KBM-7 (cell line): Measurements from ENCODE around the gene TMEM82.

Source experiments
- DNase-seq: peaks from one replicate; pipeline ENCODE4 v3.0.0-alpha.2; 2015
- in situ Hi-C: fragments of 300-500 bp; cut with MboI; formaldehyde crosslinking; loops from 2 replicates; pipeline ENCODE4 v1.14.3; 2020; ENCODE audit warnings: low sequenced_read_pairs, low pct_unique_long_range_greater_than_20kb, mixed read lengths

TMEM82 gene

GRCh38 chr1:15718199-15718601 lies 24.1 kb upstream of the TMEM82 start:
- DNase-seq, result no peak
- in situ Hi-C loops, result no loop called here

- in situ Hi-C loops, result no loop called here
- no peak for DNase-seq
Measured at GRCh38 chr1:15719381-15720120, 22.7 kb upstream of the TMEM82 start.

DNA sequence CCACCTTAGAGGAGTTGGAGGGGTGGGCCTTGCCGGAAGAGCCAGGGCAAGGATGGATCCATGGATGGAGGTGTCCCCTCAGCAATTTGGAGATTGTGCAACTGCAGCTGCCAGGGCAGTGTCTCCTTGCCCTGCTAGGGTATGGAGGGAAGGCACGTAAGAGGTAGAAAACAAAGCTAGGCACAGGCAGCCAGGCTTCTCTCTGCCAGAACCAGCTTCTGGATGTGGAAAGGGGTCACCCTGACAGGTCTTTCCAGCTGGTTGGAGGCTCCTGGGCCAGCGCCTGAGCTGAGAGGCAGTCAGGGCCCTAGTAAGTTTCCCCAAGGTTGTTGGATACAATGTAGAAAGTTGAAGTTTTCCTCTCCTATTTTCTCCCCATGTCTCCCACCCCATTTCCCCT lies 21.4 kb upstream of the TMEM82 start:
- in situ Hi-C loops, result no loop called here
- no peak for DNase-seq

- no peak for DNase-seq
- in situ Hi-C loops, result no loop called here
Measured at GRCh38 chr1:15722411-15722810, 19.9 kb upstream of the TMEM82 start.

DNA sequence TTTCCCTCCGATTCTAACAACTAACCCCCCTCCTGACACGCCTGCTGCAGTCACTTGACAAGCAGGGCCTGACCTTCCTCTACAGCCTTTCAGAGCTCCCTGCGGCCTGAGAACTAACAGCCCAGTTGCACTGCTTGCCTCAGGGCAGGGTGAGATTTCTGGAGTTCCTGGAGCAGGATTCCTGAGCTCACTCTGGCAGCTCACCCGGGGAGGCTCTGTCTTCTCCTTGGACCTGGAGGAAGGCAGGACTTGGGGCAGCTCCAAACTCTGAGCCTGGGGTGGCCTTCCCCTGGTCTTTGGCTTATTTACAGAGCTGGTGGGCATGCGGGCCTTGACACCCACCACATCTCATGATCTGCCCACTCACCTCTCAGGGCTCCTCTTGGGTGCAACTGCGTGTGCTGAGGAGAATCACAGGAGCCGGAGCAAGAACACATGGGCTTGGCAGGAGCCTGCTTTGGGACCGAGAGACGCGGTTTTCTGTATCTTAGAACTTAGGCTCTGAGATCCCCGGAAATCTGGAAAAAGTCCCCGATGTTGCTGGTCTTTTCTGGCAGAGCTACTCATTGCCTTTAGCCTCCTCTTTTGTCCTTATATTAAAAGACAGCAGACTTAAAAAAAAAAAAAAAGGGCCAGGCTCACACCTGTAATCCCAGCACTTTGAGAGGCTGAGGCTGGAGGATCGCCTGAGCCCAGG lies 19.3 kb upstream of the TMEM82 start:
- no peak for DNase-seq
- in situ Hi-C loops, result no loop called here

- DNase-seq, result no peak
- in situ Hi-C loops, result no loop called here
Measured at GRCh38 chr1:15723631-15724246, 18.6 kb upstream of the TMEM82 start.

DNA sequence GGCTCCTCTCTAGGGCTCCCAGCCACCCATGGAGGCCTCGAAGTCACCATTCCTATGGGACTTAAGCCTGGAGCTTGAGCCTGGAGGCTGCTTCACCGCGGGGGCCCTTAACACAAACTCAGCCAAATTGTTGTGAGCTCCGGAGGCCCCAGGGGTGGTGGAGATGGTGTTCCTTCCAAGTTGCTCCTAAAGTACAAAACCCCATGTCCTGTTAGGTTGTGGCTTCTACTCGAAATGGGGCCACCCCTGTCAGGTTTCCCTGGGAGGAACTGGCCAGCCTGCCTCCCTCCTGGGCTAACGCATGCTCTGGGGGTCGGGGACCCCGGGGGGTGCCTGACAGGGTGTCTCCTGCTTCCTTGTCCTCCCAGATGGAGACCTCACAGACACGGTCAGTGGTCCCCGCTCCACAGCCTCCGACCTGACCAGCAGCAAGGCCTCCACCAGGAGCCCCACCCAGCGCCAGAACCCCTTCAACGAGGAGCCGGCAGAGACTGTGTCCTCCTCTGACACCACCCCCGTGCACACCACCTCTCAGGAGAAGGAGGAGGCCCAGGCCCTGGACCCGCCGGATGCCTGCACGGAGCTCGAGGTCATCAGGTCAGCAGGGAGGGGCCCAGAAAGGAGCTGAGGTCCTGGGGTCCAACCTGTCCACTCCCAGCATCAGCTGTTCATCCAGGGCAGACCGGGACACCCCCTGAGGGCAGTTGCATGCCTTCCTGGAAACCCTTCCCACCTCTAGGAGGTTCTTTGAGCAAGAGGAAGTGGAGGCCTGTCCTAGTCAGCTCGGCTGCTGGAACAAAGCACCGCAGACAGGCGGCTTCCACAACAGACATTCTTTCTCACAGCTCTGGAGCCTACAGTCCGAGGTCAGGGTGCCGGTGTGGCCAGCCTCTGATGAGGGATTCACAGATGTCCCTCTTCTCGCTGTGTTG lies 17.1 kb upstream of the TMEM82 start:
- in situ Hi-C loops, result no loop called here
- DNase-seq, result no peak

DNA sequence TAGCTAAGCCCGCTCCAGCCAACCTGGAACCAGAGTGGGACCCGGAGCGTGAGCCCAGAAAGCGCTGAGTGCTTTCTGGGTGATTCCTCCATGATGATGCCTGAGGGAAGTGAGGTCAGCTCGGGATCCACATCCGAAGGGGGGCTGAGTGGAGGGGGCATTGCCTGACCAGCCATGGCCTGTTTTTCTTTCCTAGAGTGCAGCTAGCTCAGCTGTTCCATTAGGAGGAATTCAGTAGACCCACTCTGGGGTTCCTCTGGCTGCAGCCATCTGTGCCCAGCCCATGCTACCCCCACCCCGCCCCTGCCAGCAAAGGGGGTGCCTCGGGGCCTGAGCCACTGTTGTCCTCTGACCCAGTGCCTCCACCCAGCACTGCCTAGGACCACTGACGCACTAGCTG lies 15.8 kb upstream of the TMEM82 start:
- DNase-seq, result no peak
- in situ Hi-C loops, result no loop called here

DNA sequence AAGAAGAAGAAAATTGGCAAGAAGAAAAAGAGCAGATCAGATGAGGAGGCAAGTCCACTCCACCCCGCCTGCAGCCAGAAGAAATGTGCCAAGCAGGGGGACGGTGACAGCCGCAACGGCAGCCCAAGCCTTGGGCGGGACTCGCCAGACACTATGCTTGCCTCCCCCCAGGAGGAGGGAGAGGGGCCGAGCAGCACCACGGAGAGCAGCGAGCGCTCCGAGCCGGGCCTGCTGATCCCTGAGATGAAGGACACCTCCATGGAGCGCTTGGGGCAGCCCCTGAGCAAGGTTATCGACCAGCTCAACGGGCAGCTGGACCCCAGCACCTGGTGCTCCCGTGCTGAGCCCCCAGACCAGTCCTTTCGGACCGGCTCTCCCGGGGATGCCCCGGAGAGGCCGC lies 15.3 kb upstream of the TMEM82 start:
- no peak for DNase-seq
- in situ Hi-C loops, result no loop called here

DNA sequence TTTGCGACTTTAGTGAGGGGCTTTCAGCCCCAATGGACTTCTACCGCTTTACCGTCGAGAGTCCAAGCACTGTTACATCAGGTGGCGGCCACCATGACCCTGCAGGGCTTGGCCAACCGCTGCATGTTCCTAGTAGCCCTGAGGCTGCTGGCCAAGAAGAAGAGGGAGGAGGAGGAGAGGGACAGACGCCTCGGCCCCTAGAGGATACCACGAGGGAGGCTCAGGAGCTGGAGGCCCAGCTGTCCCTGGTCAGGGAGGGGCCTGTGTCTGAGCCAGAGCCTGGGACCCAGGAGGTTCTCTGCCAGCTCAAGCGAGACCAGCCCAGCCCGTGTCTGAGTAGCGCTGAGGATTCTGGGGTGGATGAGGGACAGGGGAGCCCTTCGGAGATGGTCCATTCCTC lies 14.9 kb upstream of the TMEM82 start:
- no peak for DNase-seq
- in situ Hi-C loops, result no loop called here

DNA sequence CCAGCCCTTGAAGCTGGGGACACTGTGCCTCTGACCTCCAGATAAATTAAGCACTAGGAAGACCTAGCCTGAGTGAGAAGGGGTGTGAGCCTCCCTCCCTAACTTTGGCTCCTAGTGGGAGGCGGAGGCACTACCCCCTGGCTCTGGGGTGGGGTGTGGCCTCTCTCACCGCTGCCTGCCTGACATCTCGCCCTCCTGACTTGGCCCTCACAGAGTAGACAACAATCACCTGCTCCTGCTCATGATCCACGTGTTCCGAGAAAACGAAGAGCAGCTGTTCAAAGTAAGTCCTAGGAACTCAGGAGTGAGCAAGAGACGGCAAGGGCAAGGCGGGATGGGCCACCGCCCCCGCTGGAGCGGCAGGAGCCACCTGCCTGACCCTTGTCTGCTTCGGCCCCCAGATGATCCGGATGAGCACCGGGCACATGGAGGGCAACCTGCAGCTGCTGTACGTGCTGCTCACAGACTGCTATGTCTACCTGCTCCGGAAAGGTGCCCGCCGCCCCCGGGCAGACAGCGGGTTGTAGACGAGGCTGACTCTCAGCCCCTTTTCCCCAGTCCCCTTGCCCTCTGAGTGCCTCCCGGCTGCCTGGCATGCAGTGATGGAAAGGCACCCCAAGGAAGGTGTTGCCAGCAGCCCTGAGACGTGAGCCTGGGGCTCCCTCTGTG lies 14.3 kb upstream of the TMEM82 start:
- DNase-seq, result no peak
- in situ Hi-C loops, result no loop called here

- in situ Hi-C loops, result no loop called here
Measured at GRCh38 chr1:15728937-15729657, 13.2 kb upstream of the TMEM82 start.

GRCh38 chr1:15730423-15730822 lies 11.9 kb upstream of the TMEM82 start:
- in situ Hi-C loops, result no loop called here
- no peak for DNase-seq

More at GRCh38 chr1:15728937-15729657, 13.2 kb upstream of the TMEM82 start:
- DNase-seq, result no peak

DNA sequence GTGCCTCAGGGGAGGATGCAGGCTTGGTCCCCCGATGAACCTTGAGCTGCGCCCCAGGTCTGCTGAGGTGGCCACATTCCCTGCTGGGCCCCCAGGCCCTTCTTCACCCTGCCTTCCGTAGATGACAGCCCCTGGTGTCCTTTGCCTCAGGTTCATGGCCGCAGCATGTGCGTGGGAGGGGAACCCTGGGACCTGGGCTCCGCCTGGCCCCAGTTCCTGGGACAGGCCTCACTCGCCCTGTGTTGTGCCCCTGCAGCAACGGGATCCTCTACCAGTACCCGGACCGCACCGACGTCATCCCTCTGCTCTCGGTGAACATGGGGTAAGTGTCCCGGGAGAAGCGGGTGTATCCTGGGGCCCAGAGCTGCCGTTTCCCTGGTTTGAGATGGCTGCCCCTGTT lies 11.4 kb upstream of the TMEM82 start:
- in situ Hi-C loops, result no loop called here
- no peak for DNase-seq

GRCh38 chr1:15731735-15732685 lies 10.3 kb upstream of the TMEM82 start:
- in situ Hi-C loops, result no loop called here
- no peak for DNase-seq

DNA sequence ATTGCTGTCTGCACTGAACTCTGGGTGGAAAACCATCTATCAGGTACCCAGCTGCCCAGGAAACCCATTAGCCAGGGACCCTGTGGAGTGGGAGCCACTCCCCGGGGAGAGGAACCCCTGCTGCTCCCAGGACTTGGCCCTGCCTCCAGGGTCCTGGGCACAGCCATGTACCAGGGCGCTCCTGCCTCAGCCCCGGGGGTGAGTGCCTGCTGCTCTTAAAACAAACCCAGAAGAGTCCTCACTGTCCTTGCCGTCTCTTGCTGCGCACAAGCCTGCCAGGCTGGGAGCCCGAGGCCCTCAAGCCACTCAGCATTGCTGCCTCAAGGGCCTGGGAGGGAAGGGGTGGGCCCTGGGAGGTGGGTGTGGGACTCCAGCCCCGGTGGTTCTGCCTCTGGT lies 9.6 kb upstream of the TMEM82 start:
- no peak for DNase-seq
- in situ Hi-C loops, result no loop called here

- in situ Hi-C loops, result no loop called here
- DNase-seq, result no peak
Measured at GRCh38 chr1:15733218-15733725, 9.0 kb upstream of the TMEM82 start.
